NCI-H526 treated with DMSO at 0.1 percent for 48 hours (cell line): ENCODE data around the gene COG7.
"Not testable (repeated sequence)": the region's sequence is repeated elsewhere in the genome, so short reads cannot be mapped to it uniquely, and the experiment has no call there.

ENCODE experiments used
- DNase-seq: peaks from one replicate; lab custom pipeline; 2025; lab: John Stamatoyannopoulos, UW

The COG7 gene

GRCh38 chr16:23409522-23409921 lies 43.5 kb downstream of the COG7 start:
- DNase-seq, result no peak

DNA sequence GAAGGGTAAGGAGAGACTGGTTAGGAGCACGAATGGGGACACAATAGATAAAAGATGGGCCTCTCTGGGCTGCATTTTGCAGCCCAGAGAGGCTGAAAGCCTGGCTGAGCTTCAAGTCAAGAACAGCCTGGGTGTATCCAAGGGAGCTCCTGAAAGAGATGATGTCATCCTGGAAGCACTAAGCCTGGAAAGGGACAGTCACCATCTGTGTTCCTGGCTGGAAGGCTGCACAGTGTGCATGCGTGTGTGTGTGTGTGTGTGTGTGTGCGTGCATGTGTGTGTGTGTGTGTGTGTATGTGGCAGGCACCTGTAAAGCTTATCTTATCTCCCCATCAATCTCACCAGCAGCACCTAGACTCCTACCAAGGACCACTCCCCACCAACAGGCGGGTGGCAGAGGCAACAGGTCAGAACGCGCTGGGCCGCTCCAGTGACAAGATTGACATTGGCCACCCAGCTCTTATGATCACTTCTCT lies 44.1 kb downstream of the COG7 start:
- DNase-seq, result no peak

- no peak for DNase-seq
These were observed 44.7 kb downstream of the COG7 start for GRCh38 chr16:23408242-23408822.

GRCh38 chr16:23407436-23408127 lies 45.4 kb downstream of the COG7 start:
- DNase-seq, result no peak

- DNase-seq, result no peak
These were observed 46.3 kb downstream of the COG7 start for GRCh38 chr16:23406546-23407240.

DNA sequence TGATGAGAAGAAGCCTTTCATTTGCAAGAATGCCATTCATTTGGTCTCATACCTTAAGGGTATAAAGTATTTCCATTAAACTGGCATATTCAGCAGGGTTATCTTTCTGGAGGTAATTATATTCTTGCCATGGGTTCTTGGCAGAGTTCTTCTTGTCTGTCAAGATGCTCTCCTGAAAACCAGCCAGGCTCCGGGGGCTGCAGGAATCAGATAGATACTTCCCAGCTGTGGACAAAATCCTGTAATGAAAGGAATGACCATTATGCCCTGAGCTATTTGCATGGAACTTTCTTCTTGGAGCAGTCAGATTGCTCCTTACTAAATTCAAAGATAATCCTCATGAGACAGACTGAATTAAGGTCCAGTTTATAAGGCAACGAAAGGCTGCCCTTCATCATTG lies 47.0 kb downstream of the COG7 start:
- no peak for DNase-seq

DNA sequence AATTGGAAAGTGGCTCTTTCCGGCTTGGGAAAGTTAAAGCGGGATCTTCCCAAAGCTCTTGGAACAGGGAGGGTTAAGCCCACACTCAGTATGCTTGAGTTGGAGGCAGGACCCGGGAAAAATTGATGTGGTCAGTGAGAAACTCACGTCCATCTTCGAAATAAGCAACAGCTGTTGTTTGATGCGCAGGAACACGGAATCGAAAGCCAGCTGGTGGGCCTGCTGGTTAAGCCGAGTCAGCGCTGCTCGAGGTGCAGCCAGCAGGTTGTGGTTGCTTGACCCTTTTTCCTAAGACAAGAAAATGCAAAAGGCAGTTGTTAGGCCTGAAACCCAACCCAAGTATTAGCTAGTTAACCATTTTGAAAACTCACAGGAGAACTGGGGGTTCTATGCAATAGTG lies 49.4 kb downstream of the COG7 start:
- DNase-seq, result no peak

GRCh38 chr16:23402100-23402499 lies 50.9 kb downstream of the COG7 start:
- no peak for DNase-seq

- no peak for DNase-seq
These were observed 51.9 kb downstream of the COG7 start for GRCh38 chr16:23401139-23401538.

DNA sequence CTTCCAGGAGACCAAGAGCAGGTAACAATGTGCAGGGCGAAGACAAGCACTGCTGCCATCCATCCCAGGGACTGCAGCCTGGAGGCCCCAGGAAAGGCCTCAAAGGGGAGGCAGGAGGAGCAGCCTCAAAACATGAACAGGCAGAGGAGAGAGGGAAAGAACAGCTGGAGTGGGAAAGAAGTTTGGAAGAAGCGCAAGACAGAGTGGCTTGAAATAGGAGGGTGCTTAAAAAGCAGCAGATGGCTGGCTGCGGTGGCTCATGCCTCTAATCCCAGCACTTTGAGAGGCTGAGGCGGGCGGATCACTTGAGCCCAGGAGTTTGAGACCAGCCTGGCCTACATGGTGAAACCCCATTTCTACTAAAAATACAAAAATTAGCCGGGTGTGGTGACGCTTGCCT lies 52.5 kb downstream of the COG7 start:
- not testable (repeated sequence) for DNase-seq

- no peak for DNase-seq
These were observed 53.8 kb downstream of the COG7 start for GRCh38 chr16:23398987-23399805.

DNA sequence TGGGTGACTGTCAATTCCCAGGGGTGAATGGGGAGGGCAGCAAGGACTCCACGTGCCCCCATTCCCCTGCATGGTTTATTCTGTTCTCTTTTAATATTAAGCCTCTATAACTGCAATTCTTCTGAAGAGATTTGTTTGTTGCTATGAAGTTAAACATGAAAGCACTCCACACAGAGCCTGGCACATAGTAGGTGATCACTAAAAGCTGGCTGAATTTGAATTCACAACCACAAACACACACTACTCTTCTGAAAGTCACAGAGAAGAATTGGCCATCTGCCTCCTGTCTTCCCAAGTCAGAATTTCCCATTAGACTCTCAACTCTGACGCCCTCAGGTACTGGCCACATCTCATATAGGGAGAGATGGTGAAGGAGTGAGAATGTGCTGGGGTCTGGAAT lies 55.5 kb downstream of the COG7 start:
- no peak for DNase-seq

GRCh38 chr16:23395732-23396131 lies 57.3 kb downstream of the COG7 start:
- no peak for DNase-seq

DNA sequence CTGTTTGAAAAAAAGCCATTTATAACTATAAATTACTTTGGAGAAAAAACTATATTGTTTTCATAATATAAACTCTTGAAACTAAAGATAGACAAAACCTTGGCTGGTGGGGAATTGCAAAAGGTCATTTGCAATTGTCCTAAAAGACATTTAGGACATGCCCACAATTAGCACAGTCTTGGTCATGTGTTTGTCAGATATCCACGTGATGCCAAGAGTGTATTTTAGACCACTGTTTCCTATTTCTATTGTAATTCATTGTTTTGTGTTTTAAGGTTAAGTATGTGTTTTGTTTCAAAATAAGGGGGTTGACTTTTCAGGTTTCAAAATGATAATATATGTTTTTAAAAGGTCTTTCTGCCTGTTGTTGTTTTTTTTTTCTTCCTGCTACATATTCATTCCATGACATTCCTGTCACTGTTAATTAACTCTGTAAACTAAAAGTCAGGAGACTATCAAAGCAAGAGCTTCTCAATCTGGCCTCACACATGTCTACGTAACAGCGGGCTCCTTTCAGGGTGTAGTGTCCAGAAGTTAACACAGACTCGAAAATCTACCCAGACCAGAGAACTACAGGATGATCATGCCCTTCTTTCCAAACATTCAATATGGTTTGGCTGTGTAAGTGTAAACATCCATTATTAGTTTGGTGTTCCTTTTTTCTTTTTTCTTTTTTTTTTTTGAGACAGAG lies 58.7 kb downstream of the COG7 start:
- no peak for DNase-seq

- DNase-seq, result no peak
These were observed 60.8 kb downstream of the COG7 start for GRCh38 chr16:23392223-23392600.

- DNase-seq, result no peak
These were observed 61.4 kb downstream of the COG7 start for GRCh38 chr16:23391381-23392222.

- not testable (repeated sequence) for DNase-seq
These were observed 63.1 kb downstream of the COG7 start for GRCh38 chr16:23389936-23390335.

- no peak for DNase-seq
These were observed 63.8 kb downstream of the COG7 start for GRCh38 chr16:23389201-23389600.

GRCh38 chr16:23388786-23389185 lies 64.2 kb downstream of the COG7 start:
- no peak for DNase-seq

GRCh38 chr16:23387666-23388065 lies 65.3 kb downstream of the COG7 start:
- DNase-seq, result no peak

DNA sequence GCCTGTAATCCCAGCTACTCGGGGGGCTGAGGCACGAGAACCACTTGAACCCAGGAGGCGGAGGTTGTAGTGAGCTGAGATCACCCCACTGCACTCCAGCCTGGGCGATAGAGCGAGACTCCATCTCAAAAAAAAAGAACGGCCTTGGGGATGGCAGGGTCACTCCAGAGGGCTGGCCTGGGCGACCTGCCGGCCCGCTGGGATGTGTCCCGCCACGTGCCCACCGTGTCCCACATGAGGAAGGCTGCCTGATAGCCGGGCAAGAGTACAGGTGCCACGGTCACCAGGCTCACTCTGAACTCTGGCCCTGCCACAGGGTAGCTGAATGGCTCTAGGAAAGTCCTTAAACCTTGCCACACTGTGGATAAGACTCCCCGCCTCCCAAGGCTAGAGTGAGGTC lies 67.5 kb downstream of the COG7 start:
- DNase-seq, result no peak
